Brain microvascular endothelial cell (primary cell): Measurements from ENCODE around the gene POLE2.

Source experiments
- DNase-seq: peaks from one replicate; pipeline ENCODE4 v3.0.0-alpha.2; 2020
- H3K27ac ChIP-seq: fragments of 250-450 bp; sonication (Bioruptor Pico); 2 replicates; pipeline ENCODE4 v1.5.1; 2020; ENCODE audit warnings: mild to moderate bottlenecking, moderate library complexity
- H3K27me3 ChIP-seq: fragments of 250-450 bp; sonication (Bioruptor Pico); replicated peaks from 2 replicates; pipeline ENCODE4 v1.5.1; 2020; ENCODE audit warnings: mild to moderate bottlenecking
- H3K36me3 ChIP-seq: fragments of 250-450 bp; sonication (Bioruptor Pico); replicated peaks from 2 replicates; pipeline ENCODE4 v1.5.1; 2020; ENCODE audit warnings: mild to moderate bottlenecking
- H3K4me3 ChIP-seq: 2 replicates; pipeline ENCODE4 v1.5.1; 2011; ENCODE audit warnings: low read depth, mild to moderate bottlenecking, control low read depth, low read length, moderate library complexity
- CTCF ChIP-seq: IDR thresholded peaks from 2 replicates; pipeline ENCODE4 v1.5.1; 2011; ENCODE audit warnings: low read depth, mild to moderate bottlenecking, moderate library complexity, low read length, control low read depth, inconsistent platforms; ENCODE audit errors: missing control alignments
- in situ Hi-C: cut with HindIII; loops from 2 replicates; pipeline ENCODE4 v1.10.0; 2017; ENCODE audit warnings: low sequenced_read_pairs, low pct_ligation_motif_present

Gene POLE2

GRCh38 chr14:49598189-49598484 lies 89.9 kb downstream of the POLE2 start:
- no peak for TF ChIP-seq CTCF
- Histone ChIP-seq H3K36me3 (no peaks in the 10 kb centered on the region), H3K27me3 (no peaks in the 10 kb centered on the region), H3K4me3 (peak overlapping the region; percentile 93), H3K27ac (peak overlapping the region; percentile 98)
- in situ Hi-C loops, result no loop called here
- DNase-seq, result no peak

- Histone ChIP-seq H3K4me3 (no peak overlapping the region), H3K36me3 (no peaks in the 10 kb centered on the region), H3K27ac (peak overlapping the region; percentile 48), H3K27me3 (no peaks in the 10 kb centered on the region)
- TF ChIP-seq CTCF, result no peak
- in situ Hi-C loops, result no loop called here
- peak; percentile 81 for DNase-seq
These were observed 93.5 kb downstream of the POLE2 start for GRCh38 chr14:49594347-49595091.
